ENCODE results near the gene STAT5B. TPM values are rescaled to one million over a fixed set of nuclear protein-coding genes. Genes with fewer than 3 reads are reported as not detected.
"Not testable (repeated sequence)": the region's sequence is repeated elsewhere in the genome, so short reads cannot be mapped to it uniquely, and the experiment has no call there.

Gene STAT5B
- total RNA-seq, 2 donors from 2014 or later, result 31.4 to 49.1 TPM

DNA sequence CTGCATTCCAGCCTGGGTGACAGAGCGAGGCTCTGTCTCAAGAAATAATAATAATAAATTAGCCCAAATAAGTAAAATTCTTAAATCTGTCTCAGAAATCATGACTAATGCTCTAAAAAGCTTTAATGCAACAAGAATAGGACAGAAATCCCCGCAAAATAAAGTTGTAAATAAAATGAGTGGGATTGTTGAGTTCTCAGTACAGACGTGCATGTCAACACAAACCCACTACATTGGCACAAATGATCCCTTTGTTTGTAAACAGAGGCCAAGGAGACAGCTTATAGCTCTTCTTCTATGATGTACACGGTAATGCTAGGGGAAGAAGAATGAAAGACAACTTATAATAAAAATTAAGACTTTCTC lies 6.0 kb downstream of the STAT5B start:
- Histone ChIP-seq H3K4me1 (peaks cover 0 to 24% of the 10 kb centered on the region in 2 donors), H3K36me3 (no peaks in the 10 kb centered on the region), H3K27ac (no peak overlapping the region)

GRCh38 chr17:42268236-42268635 lies 8.0 kb downstream of the STAT5B start:
- Histone ChIP-seq H3K27ac (no peak overlapping the region), H3K36me3 (no peaks in the 10 kb centered on the region), H3K27me3 (no peaks in the 10 kb centered on the region), H3K4me3 (no peak overlapping the region), H3K4me1 (peaks cover 0 to 13% of the 10 kb centered on the region in 2 donors), H3K9me3 (no peaks in the 10 kb centered on the region)
- DNase-seq (ENCODE audit: low spot score), result no peak
- TF ChIP-seq, protein P1, sequence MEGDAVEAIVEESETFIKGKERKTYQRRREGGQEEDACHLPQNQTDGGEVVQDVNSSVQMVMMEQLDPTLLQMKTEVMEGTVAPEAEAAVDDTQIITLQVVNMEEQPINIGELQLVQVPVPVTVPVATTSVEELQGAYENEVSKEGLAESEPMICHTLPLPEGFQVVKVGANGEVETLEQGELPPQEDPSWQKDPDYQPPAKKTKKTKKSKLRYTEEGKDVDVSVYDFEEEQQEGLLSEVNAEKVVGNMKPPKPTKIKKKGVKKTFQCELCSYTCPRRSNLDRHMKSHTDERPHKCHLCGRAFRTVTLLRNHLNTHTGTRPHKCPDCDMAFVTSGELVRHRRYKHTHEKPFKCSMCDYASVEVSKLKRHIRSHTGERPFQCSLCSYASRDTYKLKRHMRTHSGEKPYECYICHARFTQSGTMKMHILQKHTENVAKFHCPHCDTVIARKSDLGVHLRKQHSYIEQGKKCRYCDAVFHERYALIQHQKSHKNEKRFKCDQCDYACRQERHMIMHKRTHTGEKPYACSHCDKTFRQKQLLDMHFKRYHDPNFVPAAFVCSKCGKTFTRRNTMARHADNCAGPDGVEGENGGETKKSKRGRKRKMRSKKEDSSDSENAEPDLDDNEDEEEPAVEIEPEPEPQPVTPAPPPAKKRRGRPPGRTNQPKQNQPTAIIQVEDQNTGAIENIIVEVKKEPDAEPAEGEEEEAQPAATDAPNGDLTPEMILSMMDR (IDR thresholded peaks at IDR 0.05), result no peak

More for the DNA sequence above, 6.0 kb downstream of the STAT5B start:
- H3K9me3 ChIP-seq, result no peaks in the 10 kb centered on the region
- TF ChIP-seq, protein P1 (IDR thresholded peaks at IDR 0.05), result no peak
- H3K4me3 ChIP-seq, result no peak overlapping the region
- no peak for DNase-seq (ENCODE audit: low spot score)
- no peaks in the 10 kb centered on the region for H3K27me3 ChIP-seq

- peaks cover 0 to 6% of the 10 kb centered on the region in 2 donors for H3K4me1 ChIP-seq
- DNase-seq (ENCODE audit: low spot score), result no peak
- H3K36me3 ChIP-seq, result no peaks in the 10 kb centered on the region
- no peak overlapping the region for H3K27ac ChIP-seq
- H3K4me3 ChIP-seq, result no peak overlapping the region
- H3K9me3 ChIP-seq, result no peaks in the 10 kb centered on the region
- TF ChIP-seq, protein P1 (IDR thresholded peaks at IDR 0.05), result no peak
- no peaks in the 10 kb centered on the region for H3K27me3 ChIP-seq
Measured at GRCh38 chr17:42266918-42267766, 9.0 kb downstream of the STAT5B start.

GRCh38 chr17:42266462-42266861 lies 9.7 kb downstream of the STAT5B start:
- H3K4me3 ChIP-seq, result no peak overlapping the region
- H3K4me1 ChIP-seq, result no peaks in the 10 kb centered on the region
- no peaks in the 10 kb centered on the region for H3K36me3 ChIP-seq
- H3K9me3 ChIP-seq, result no peaks in the 10 kb centered on the region
- H3K27ac ChIP-seq, result no peak overlapping the region
- TF ChIP-seq, protein P1 (IDR thresholded peaks at IDR 0.05), result no peak
- no peaks in the 10 kb centered on the region for H3K27me3 ChIP-seq
- DNase-seq (ENCODE audit: low spot score), result no peak

- H3K27ac ChIP-seq; H3K9me3 ChIP-seq; H3K27me3 ChIP-seq; H3K4me3 ChIP-seq; H3K4me1 ChIP-seq; H3K36me3 ChIP-seq; DNase-seq (ENCODE audit: low spot score): not testable (repeated sequence)
Measured at GRCh38 chr17:42264366-42264765, 11.8 kb downstream of the STAT5B start.

DNA sequence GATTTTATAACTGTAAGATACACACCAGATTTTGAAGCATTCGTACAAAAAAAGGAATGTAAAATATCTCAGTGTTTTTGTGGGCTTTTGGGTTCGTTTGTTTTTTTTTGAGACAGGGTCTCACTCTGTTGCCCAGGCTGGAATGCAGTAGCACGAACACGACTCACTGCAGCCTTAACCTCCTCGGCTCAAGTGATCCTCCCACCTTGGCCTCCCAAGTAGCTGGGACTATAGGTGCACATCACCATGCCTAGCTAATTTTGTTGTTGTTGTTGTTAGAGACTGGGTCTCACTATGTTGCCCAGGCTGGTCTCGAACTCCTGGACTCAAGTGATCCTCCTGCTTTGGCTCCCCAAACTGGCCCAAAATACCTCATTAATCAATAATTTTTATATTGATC lies 15.9 kb downstream of the STAT5B start:
- Histone ChIP-seq H3K4me1 (peaks cover 0 to 4% of the 10 kb centered on the region in 2 donors), H3K4me3 (no peak overlapping the region), H3K27ac (no peak overlapping the region), H3K27me3 (no peaks in the 10 kb centered on the region), H3K9me3 (no peaks in the 10 kb centered on the region), H3K36me3 (no peaks in the 10 kb centered on the region)
- TF ChIP-seq, protein P1 (IDR thresholded peaks at IDR 0.05), result no peak
- DNase-seq (ENCODE audit: low spot score), result no peak

Data from right atrium auricular region (tissue), 2 donors.